ENCODE measurements around the gene VSIG10L. TPM values are rescaled to one million over a fixed set of nuclear protein-coding genes. Genes with fewer than 3 reads are reported as not detected.

Gene VSIG10L
- polyA plus RNA-seq (2011; rRNA removed) (8.6 and 9.2 TPM in 2 replicates), polyA plus RNA-seq (2017; fragmentation: RNase III; extraction: RNeasy Plus Mini Kit Qiagen cat#74134 plus additional on column Dnase treatment) (5.7 to 6.8 TPM (median 6.7 TPM) in 3 replicates), polyA minus RNA-seq (2011; rRNA and poly(A)+ RNA removed) (1.1 and 2.0 TPM in 2 replicates)
- 7.0 and 9.4 TPM in 2 replicates for polyA plus RNA-seq (2012; cell fraction: cytosol; rRNA removed)
- 11.1 and 11.7 TPM in 2 replicates for polyA plus RNA-seq (2012; cell fraction: nucleus; rRNA removed)

- FAIRE-seq: no peak
- no peak for TF ChIP-seq RNF2 (IDR thresholded peaks at IDR 0.05; ENCODE audit: borderline replicate concordance, low read depth)
- TF ChIP-seq MAFK (IDR thresholded peaks at IDR 0.05; ENCODE audit: partially characterized antibody): no peak
- no peak for TF ChIP-seq SREBF2 (IDR thresholded peaks at IDR 0.05)
- TF ChIP-seq PHF8 (IDR thresholded peaks at IDR 0.05; ENCODE audit: borderline replicate concordance, low read depth): no peak
- TF ChIP-seq CTCF (IDR thresholded peaks at IDR 0.05): no peak
- 0 out of 2 replicates have a peak, but pooled peaks have one; percentile 4 for TF ChIP-seq POLR2A (IDR thresholded peaks at IDR 0.05; ENCODE audit: low read length)
- TF ChIP-seq HOXB5 (CRISPR knock-in tag; IDR thresholded peaks at IDR 0.05): no peak
- TF ChIP-seq ZSCAN20 (CRISPR knock-in tag; IDR thresholded peaks at IDR 0.05): no peak
- no peak for TF ChIP-seq HOXB13 (CRISPR knock-in tag; IDR thresholded peaks at IDR 0.05; ENCODE audit: low read depth)
- no peak for TF ChIP-seq ELK1 (IDR thresholded peaks at IDR 0.05; ENCODE audit: low read depth, low read length)
- TF ChIP-seq, protein P1, sequence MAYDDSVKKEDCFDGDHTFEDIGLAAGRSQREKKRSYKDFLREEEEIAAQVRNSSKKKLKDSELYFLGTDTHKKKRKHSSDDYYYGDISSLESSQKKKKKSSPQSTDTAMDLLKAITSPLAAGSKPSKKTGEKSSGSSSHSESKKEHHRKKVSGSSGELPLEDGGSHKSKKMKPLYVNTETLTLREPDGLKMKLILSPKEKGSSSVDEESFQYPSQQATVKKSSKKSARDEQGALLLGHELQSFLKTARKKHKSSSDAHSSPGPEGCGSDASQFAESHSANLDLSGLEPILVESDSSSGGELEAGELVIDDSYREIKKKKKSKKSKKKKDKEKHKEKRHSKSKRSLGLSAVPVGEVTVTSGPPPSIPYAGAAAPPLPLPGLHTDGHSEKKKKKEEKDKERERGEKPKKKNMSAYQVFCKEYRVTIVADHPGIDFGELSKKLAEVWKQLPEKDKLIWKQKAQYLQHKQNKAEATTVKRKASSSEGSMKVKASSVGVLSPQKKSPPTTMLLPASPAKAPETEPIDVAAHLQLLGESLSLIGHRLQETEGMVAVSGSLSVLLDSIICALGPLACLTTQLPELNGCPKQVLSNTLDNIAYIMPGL (CRISPR knock-in tag; IDR thresholded peaks at IDR 0.05; ENCODE audit: borderline replicate concordance): no peak
- peak; percentile 91 for TF ChIP-seq ZFP36 (IDR thresholded peaks at IDR 0.05; ENCODE audit: borderline replicate concordance, partially characterized antibody)
- TF ChIP-seq MYC (IDR thresholded peaks at IDR 0.05; ENCODE audit: borderline replicate concordance, low read length): no peak
- TF ChIP-seq REST (IDR thresholded peaks at IDR 0.05): peak; percentile 52; the same call in 1 of the 2 replicates
- TF ChIP-seq ZC3H11A (IDR thresholded peaks at IDR 0.05): no peak
- Histone ChIP-seq H3K9me3 (no peaks in the 10 kb centered on the region), H3K27ac (peak within 1 kb of the TSS; percentile 86 to 90), H3K4me2 (peak within 1 kb of the TSS; percentile 92), H3K4me3 (no peak within 1 kb of the TSS; the same call in 2 of the 3 replicates), H3K4me1 (peaks cover 32% of the 10 kb centered on the region)
- DNase-seq (ENCODE audit: low read depth in 1 of 2, low spot score in 1 of 2): no peak
- POLR2A ChIA-PET: interaction anchor here (1.3 kb wide), 1 partner anchor 24 kb away, joined by 7 read pairs; the partner anchor contains the start of gene ETFB
- no peak for ATAC-seq
- CTCF ChIA-PET: interaction anchor here (1.1 to 5.0 kb wide), 9 partner anchors 13 to 315 kb away, joined by 3 to 46 read pairs (median 8); partner anchors contain the start of gene ETFB
- 65% methylated on average over 3 of the region's 3 CpGs for WGBS (ENCODE audit: missing lambda C conversion rate)
Measured at GRCh38 chr19:51341976-51342580, at the start of gene VSIG10L. VSIG10L (minus strand) TSS chr19:51342139; CDS start chr19:51342124, 15 bp downstream.
